Measurements from ENCODE around the gene PLEKHA6. TPM values are rescaled to one million over a fixed set of nuclear protein-coding genes. Genes with fewer than 3 reads are reported as not detected.
A peak's percentile ranks its signal among the peaks of the same experiment; 100 is the strongest.

The PLEKHA6 gene
- total RNA-seq, 2 experiments from 2014 or later = not detected

- Mint-ChIP-seq H3K27ac (no peak overlapping the region), H3K4me1 (peaks cover 10% of the 10 kb centered on the region), H3K4me3 (peak overlapping the region; percentile 45), H3K36me3 (ENCODE audit: low read depth) (no peaks in the 10 kb centered on the region), H3K27me3 (peaks cover 37% of the 10 kb centered on the region), H3K9me3 (no peaks in the 10 kb centered on the region)
- no peak for DNase-seq
- ChIA-PET POLR2A (no interaction called here), CTCF (interaction anchor here (0.6 to 3.6 kb wide), 4 partner anchors 8 to 22 kb away, joined by 3 to 18 read pairs (median 8); no protein-coding TSS in a partner anchor)
Observed at GRCh38 chr1:204376919-204377799, 17.4 kb upstream of the PLEKHA6 start.

- Mint-ChIP-seq H3K4me1 (peaks cover 7% of the 10 kb centered on the region), H3K27me3 (peaks cover 37% of the 10 kb centered on the region), H3K27ac (no peak overlapping the region), H3K9me3 (no peaks in the 10 kb centered on the region), H3K36me3 (ENCODE audit: low read depth) (no peaks in the 10 kb centered on the region), H3K4me3 (no peak overlapping the region)
- no peak for DNase-seq
- ChIA-PET CTCF (interaction anchor here (0.6 to 3.6 kb wide), 2 partner anchors 13 to 22 kb away, joined by 3 to 18 read pairs; no protein-coding TSS in a partner anchor), POLR2A (no interaction called here)
Observed at GRCh38 chr1:204376465-204376864, 16.7 kb upstream of the PLEKHA6 start.

- Mint-ChIP-seq H3K9me3 (no peaks in the 10 kb centered on the region), H3K27ac (no peak overlapping the region), H3K36me3 (ENCODE audit: low read depth) (no peaks in the 10 kb centered on the region), H3K4me1 (peaks cover 7% of the 10 kb centered on the region), H3K27me3 (peaks cover 19% of the 10 kb centered on the region), H3K4me3 (no peak overlapping the region)
- DNase-seq = no peak
- ChIA-PET POLR2A (no interaction called here), CTCF (interaction anchor here (0.6 to 2.1 kb wide), 2 partner anchors 10 to 111 kb away, joined by 3 to 10 read pairs; no protein-coding TSS in a partner anchor)
Observed at GRCh38 chr1:204373911-204374310, 14.2 kb upstream of the PLEKHA6 start.

GRCh38 chr1:204370176-204370575, 10.4 kb upstream of the PLEKHA6 start:
- no peak overlapping the region for H3K4me3 Mint-ChIP-seq
- H3K27ac Mint-ChIP-seq = no peak overlapping the region
- CTCF ChIA-PET = interaction anchor here (0.6 to 1.4 kb wide), 4 partner anchors 49 to 505 kb away, joined by 3 read pairs; partner anchors contain the start of gene PIK3C2B
- peaks cover 5% of the 10 kb centered on the region for H3K27me3 Mint-ChIP-seq
- no peaks in the 10 kb centered on the region for H3K4me1 Mint-ChIP-seq
- no peaks in the 10 kb centered on the region for H3K36me3 Mint-ChIP-seq (ENCODE audit: low read depth)
- POLR2A ChIA-PET = no interaction called here
- H3K9me3 Mint-ChIP-seq = no peaks in the 10 kb centered on the region
- no peak for DNase-seq

- DNase-seq = no peak
- peaks cover 5% of the 10 kb centered on the region for H3K27me3 Mint-ChIP-seq
- H3K27ac Mint-ChIP-seq = no peak overlapping the region
- CTCF ChIA-PET = interaction anchor here (1.2 to 1.4 kb wide), 2 partner anchors 9 to 48 kb away, joined by 3 read pairs; no protein-coding TSS in a partner anchor
- H3K36me3 Mint-ChIP-seq (ENCODE audit: low read depth) = no peaks in the 10 kb centered on the region
- POLR2A ChIA-PET = no interaction called here
- peaks cover 1% of the 10 kb centered on the region for H3K4me1 Mint-ChIP-seq
- H3K9me3 Mint-ChIP-seq = no peaks in the 10 kb centered on the region
- no peak overlapping the region for H3K4me3 Mint-ChIP-seq
Observed at GRCh38 chr1:204368996-204369726, 9.4 kb upstream of the PLEKHA6 start.

- no peak for DNase-seq
- CTCF ChIA-PET = no interaction called here
Observed at GRCh38 chr1:204367956-204368355, 8.2 kb upstream of the PLEKHA6 start.

GRCh38 chr1:204367193-204367858, 7.6 kb upstream of the PLEKHA6 start:
- ChIA-PET POLR2A (no interaction called here), CTCF (interaction anchor here (0.6 kb wide), 2 partner anchors 11 to 28 kb away, joined by 3 read pairs; no protein-coding TSS in a partner anchor)
- Mint-ChIP-seq H3K4me3 (no peak overlapping the region), H3K36me3 (ENCODE audit: low read depth) (no peaks in the 10 kb centered on the region), H3K4me1 (peaks cover 11% of the 10 kb centered on the region), H3K27ac (no peak overlapping the region), H3K27me3 (peaks cover 2% of the 10 kb centered on the region), H3K9me3 (no peaks in the 10 kb centered on the region)
- DNase-seq = no peak

More at GRCh38 chr1:204367956-204368355, 8.2 kb upstream of the PLEKHA6 start:
- no peak overlapping the region for H3K27ac Mint-ChIP-seq
- no peaks in the 10 kb centered on the region for H3K9me3 Mint-ChIP-seq
- no peak overlapping the region for H3K4me3 Mint-ChIP-seq
- H3K27me3 Mint-ChIP-seq = peaks cover 5% of the 10 kb centered on the region
- H3K4me1 Mint-ChIP-seq = peaks cover 8% of the 10 kb centered on the region
- H3K36me3 Mint-ChIP-seq (ENCODE audit: low read depth) = no peaks in the 10 kb centered on the region
- POLR2A ChIA-PET = no interaction called here

GRCh38 chr1:204366759-204367158, 7.0 kb upstream of the PLEKHA6 start:
- Mint-ChIP-seq H3K27ac (no peak overlapping the region), H3K4me1 (peaks cover 11% of the 10 kb centered on the region), H3K9me3 (no peaks in the 10 kb centered on the region), H3K4me3 (no peak overlapping the region), H3K36me3 (ENCODE audit: low read depth) (no peaks in the 10 kb centered on the region), H3K27me3 (peaks cover 2% of the 10 kb centered on the region)
- ChIA-PET POLR2A (no interaction called here), CTCF (interaction anchor here (0.6 kb wide), 1 partner anchor 12 kb away, joined by 3 read pairs; no protein-coding TSS in a partner anchor)
- no peak for DNase-seq

GRCh38 chr1:204363335-204364114, 3.8 kb upstream of the PLEKHA6 start:
- Mint-ChIP-seq H3K36me3 (ENCODE audit: low read depth) (no peaks in the 10 kb centered on the region), H3K27me3 (peaks cover 4% of the 10 kb centered on the region), H3K4me1 (peaks cover 11% of the 10 kb centered on the region), H3K9me3 (no peaks in the 10 kb centered on the region), H3K4me3 (peak overlapping the region; percentile 55), H3K27ac (peak overlapping the region; percentile 58)
- POLR2A ChIA-PET = no interaction called here
- CTCF ChIA-PET = interaction anchor here (0.5 to 3.3 kb wide), 29 partner anchors 9 to 504 kb away, joined by 3 to 18 read pairs (median 4); no protein-coding TSS in a partner anchor
- DNase-seq = peak; percentile 79

GRCh38 chr1:204362984-204363334, 3.2 kb upstream of the PLEKHA6 start:
- peaks cover 11% of the 10 kb centered on the region for H3K4me1 Mint-ChIP-seq
- H3K9me3 Mint-ChIP-seq = no peaks in the 10 kb centered on the region
- H3K27ac Mint-ChIP-seq = peak overlapping the region; percentile 58
- DNase-seq = no peak
- H3K4me3 Mint-ChIP-seq = peak overlapping the region; percentile 55
- CTCF ChIA-PET = interaction anchor here (0.5 to 3.3 kb wide), 27 partner anchors 8 to 503 kb away, joined by 3 to 18 read pairs (median 4); no protein-coding TSS in a partner anchor
- peaks cover 4% of the 10 kb centered on the region for H3K27me3 Mint-ChIP-seq
- POLR2A ChIA-PET = no interaction called here
- H3K36me3 Mint-ChIP-seq (ENCODE audit: low read depth) = no peaks in the 10 kb centered on the region

- Mint-ChIP-seq H3K27ac (peak overlapping the region; percentile 34), H3K9me3 (no peaks in the 10 kb centered on the region), H3K27me3 (peaks cover 6% of the 10 kb centered on the region), H3K36me3 (ENCODE audit: low read depth) (no peaks in the 10 kb centered on the region), H3K4me3 (no peak overlapping the region), H3K4me1 (peaks cover 11% of the 10 kb centered on the region)
- ChIA-PET CTCF (interaction anchor here (0.8 to 2.0 kb wide), 2 partner anchors 11 to 36 kb away, joined by 3 to 9 read pairs; no protein-coding TSS in a partner anchor), POLR2A (no interaction called here)
- no peak for DNase-seq
Observed at GRCh38 chr1:204361781-204362180, 2.1 kb upstream of the PLEKHA6 start.

GRCh38 chr1:204361341-204361771, 1.6 kb upstream of the PLEKHA6 start:
- ChIA-PET POLR2A (no interaction called here), CTCF (no interaction called here)
- Mint-ChIP-seq H3K36me3 (ENCODE audit: low read depth) (no peaks in the 10 kb centered on the region), H3K9me3 (no peaks in the 10 kb centered on the region), H3K4me3 (no peak overlapping the region), H3K27ac (no peak overlapping the region), H3K27me3 (peaks cover 6% of the 10 kb centered on the region), H3K4me1 (peaks cover 11% of the 10 kb centered on the region)
- DNase-seq = no peak

All from activated CD4-positive, alpha-beta T cell treated with anti-CD3 and anti-CD28 coated beads, Interleukin-2, amount 10 ng/mL, durations not matched to agents 7 days and 5 days (primary cell).